Smooth muscle cell (in vitro differentiated cells): ENCODE data around the gene NOP16. TPM values are rescaled to one million over a fixed set of nuclear protein-coding genes. Genes with fewer than 3 reads are reported as not detected.

ENCODE experiments used
- DNase-seq: peaks from one replicate; lab custom pipeline; 2025; ENCODE audit not compliant: unreplicated experiment; lab: John Stamatoyannopoulos, UW
- H2AFZ ChIP-seq: fragments of 200-600 bp; sonication (generic); 2 replicates; pipeline ENCODE4 v1.6.0; 2016; ENCODE audit warnings: antibody characterized with exemption, low read depth, mild to moderate bottlenecking
- H3F3A ChIP-seq: fragments of 200-600 bp; sonication (generic); 2 replicates; pipeline ENCODE4 v1.6.0; 2017; ENCODE audit warnings: antibody characterized with exemption, low read depth
- H3K27ac ChIP-seq: fragments of 200-600 bp; sonication (generic); 2 replicates; pipeline ENCODE4 v1.5.1; 2016; ENCODE audit warnings: low read depth, mild to moderate bottlenecking
- H3K27me3 ChIP-seq: fragments of 200-600 bp; sonication (generic); 2 replicates; pipeline ENCODE4 v1.6.1; 2016; ENCODE audit warnings: low read depth, mild to moderate bottlenecking
- H3K36me3 ChIP-seq: fragments of 200-600 bp; sonication (generic); 2 replicates; pipeline ENCODE4 v1.5.1; 2016; ENCODE audit warnings: low read depth
- H3K4me1 ChIP-seq: fragments of 200-600 bp; sonication (generic); 2 replicates; pipeline ENCODE4 v1.5.1; 2016; ENCODE audit warnings: low read depth
- H3K4me2 ChIP-seq: fragments of 200-600 bp; sonication (generic); 2 replicates; pipeline ENCODE4 v1.6.0; 2016; ENCODE audit warnings: mild to moderate bottlenecking
- H3K4me3 ChIP-seq: fragments of 200-600 bp; sonication (generic); 2 replicates; pipeline ENCODE4 v1.5.1; 2016; ENCODE audit warnings: mild to moderate bottlenecking
- H3K79me2 ChIP-seq: fragments of 200-600 bp; sonication (generic); 2 replicates; pipeline ENCODE4 v1.6.0; 2016; ENCODE audit warnings: low read depth, mild to moderate bottlenecking
- H3K9ac ChIP-seq: fragments of 200-600 bp; sonication (generic); 2 replicates; pipeline ENCODE4 v1.6.0; 2016; ENCODE audit warnings: low read depth
- H3K9me3 ChIP-seq: fragments of 200-600 bp; sonication (generic); replicated peaks from 2 replicates; pipeline ENCODE4 v1.5.1; 2016; ENCODE audit warnings: low read depth
- H4K20me1 ChIP-seq: fragments of 200-600 bp; sonication (generic); 2 replicates; pipeline ENCODE4 v1.6.0; 2016; ENCODE audit warnings: low read depth
- WGBS: methylation state at CpG from one replicate; pipeline ENCODE4 v1.1.7; 2016; ENCODE audit warnings: low lambda C conversion rate; 5-methylcytosine and 5-hydroxymethylcytosine counted together
- polyA plus RNA-seq: library from polyadenylated mRNA; unstranded; fragments of >200 nt; fragmentation: Nextera tagmentation; extraction: Ambion mirVana; gene quantifications from 2 replicates; pipeline ENCODE4 v1.2.1, GENCODE V29; 2016
- total RNA-seq: library from RNA; depleted of rRNA; stranded (reverse); fragments of >200 nt; gene quantifications from 2 replicates; pipeline ENCODE4 v1.2.3, GENCODE V29; 2014
- TF ChIP-seq, protein P1 (sequence below): fragments of 200-600 bp; sonication (generic); IDR thresholded peaks from 2 replicates; pipeline ENCODE4 v1.5.1; 2017; ENCODE audit warnings: borderline replicate concordance, mild to moderate bottlenecking, antibody characterized with exemption; ENCODE audit not compliant: insufficient read depth, poor library complexity, severe bottlenecking

The NOP16 gene
- total and polyA plus RNA-seq, 2 experiments from 2014 or later, result 10.7 to 27.9 TPM

DNA sequence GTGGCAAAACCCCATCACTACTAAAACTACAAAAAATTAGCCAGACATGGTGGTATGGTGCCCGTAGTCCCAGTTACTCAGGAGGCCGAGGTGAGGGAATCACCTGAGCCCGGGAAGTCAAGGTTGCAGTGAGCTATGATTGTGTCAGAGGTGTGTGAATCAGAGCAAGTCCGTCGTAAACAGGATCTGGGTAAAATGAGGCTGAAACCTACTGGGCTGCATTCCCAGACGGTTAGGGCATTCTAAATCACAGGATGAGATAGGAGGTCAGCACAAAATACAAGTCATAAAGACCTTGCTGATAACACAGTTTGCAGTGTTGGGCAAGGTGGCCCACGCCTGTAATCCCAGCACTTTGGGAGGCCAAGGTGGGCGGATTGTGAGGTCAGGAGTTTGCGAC is 29.9 kb upstream of the NOP16 start:
- Histone ChIP-seq H3K4me1 (no peaks in the 10 kb centered on the region), H3K4me2 (no peak overlapping the region), H2AFZ (no peak overlapping the region), H3K9ac (peak overlapping the region; percentile 80), H3K9me3 (no peaks in the 10 kb centered on the region), H3K36me3 (no peaks in the 10 kb centered on the region), H3F3A (peaks cover 9% of the 10 kb centered on the region), H3K27ac (peak overlapping the region; percentile 92), H3K4me3 (no peak overlapping the region), H3K79me2 (peaks cover 16% of the 10 kb centered on the region), H3K27me3 (no peaks in the 10 kb centered on the region), H4K20me1 (peaks cover 24% of the 10 kb centered on the region)
- TF ChIP-seq, protein P1, sequence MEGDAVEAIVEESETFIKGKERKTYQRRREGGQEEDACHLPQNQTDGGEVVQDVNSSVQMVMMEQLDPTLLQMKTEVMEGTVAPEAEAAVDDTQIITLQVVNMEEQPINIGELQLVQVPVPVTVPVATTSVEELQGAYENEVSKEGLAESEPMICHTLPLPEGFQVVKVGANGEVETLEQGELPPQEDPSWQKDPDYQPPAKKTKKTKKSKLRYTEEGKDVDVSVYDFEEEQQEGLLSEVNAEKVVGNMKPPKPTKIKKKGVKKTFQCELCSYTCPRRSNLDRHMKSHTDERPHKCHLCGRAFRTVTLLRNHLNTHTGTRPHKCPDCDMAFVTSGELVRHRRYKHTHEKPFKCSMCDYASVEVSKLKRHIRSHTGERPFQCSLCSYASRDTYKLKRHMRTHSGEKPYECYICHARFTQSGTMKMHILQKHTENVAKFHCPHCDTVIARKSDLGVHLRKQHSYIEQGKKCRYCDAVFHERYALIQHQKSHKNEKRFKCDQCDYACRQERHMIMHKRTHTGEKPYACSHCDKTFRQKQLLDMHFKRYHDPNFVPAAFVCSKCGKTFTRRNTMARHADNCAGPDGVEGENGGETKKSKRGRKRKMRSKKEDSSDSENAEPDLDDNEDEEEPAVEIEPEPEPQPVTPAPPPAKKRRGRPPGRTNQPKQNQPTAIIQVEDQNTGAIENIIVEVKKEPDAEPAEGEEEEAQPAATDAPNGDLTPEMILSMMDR, result no peak
- 60% methylated on average over 9 of the region's 9 CpGs for WGBS
- DNase-seq, result no peak

DNA sequence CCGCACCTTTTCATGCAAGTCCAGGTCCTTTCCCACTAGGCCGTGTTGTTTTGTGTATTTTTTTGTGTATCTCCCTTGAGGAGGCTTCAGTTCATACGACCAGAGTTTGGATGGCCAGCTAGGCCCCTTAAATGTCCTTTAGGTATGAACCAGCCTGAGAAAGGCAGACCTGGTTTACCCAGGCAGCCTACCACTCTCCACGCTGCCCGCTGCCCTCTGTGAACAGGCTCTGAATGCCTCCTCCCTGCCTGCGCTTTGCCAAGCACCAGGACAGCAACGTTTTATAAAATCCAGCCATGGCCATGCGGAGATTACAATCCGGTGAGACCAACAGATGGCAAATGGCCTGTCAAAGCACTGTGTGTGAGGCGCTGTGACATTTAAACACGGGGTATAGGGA is 28.6 kb upstream of the NOP16 start:
- peak overlapping the region; percentile 71 for H3K9ac ChIP-seq
- H3K27ac ChIP-seq, result peak overlapping the region; percentile 92
- H3K36me3 ChIP-seq, result no peaks in the 10 kb centered on the region
- 87% methylated on average over 11 of the region's 11 CpGs for WGBS
- DNase-seq, result no peak
- peaks cover 36% of the 10 kb centered on the region for H4K20me1 ChIP-seq
- peaks cover 9% of the 10 kb centered on the region for H3F3A ChIP-seq
- H2AFZ ChIP-seq, result peak overlapping the region; percentile 90
- TF ChIP-seq, protein P1, result no peak
- H3K4me1 ChIP-seq, result no peaks in the 10 kb centered on the region
- H3K9me3 ChIP-seq, result no peaks in the 10 kb centered on the region
- H3K27me3 ChIP-seq, result no peaks in the 10 kb centered on the region
- peak overlapping the region; percentile 89 for H3K4me2 ChIP-seq
- peak overlapping the region; percentile 99 for H3K4me3 ChIP-seq
- peaks cover 16% of the 10 kb centered on the region for H3K79me2 ChIP-seq

DNA sequence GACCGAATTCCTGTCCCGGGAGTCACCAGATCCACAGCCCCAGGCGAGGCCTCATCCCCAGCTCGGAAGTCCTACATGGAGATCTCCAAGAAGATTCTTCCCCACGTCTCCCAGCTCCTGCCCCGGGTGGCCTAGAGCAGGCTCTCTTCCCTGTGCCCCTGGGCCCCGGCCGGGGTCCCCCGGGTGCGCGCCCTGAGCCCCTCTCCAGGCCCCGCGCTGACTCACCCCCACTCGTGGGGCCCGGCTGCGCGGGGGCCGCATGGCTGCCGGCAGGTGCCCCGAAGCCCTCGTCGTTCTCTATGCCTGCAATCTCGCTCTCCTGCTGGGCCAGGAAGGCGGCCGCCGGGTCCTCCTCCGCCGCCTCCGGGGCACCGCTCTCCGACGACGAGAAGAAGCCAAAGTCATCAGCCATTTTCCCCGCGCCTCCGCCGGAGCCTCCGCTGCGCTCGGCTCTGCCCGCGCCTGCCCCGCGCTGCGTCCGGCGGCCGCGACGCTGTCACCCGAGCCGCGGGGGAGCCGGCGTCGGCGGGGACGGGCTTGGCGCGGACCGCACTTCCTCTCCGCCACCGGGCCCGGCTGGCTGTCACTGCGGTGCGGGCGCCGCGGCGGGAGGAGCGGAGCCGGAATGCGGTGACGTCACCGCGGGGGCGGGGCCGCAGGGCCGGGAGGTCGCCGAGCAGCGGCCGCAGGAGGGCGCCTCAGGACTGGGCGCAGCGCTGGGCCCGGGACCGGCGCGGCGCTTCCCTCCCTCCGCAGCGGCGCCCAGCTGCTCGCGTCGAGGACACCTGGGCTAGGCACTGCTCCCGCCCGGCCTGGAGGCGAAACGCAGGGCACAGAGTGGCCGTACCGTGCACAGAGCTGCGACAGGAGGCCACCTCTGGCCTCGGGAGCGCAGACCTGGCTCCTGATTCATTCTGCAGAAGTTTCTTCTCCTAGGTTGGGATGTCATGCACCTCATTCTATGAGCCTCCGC is 27.8 kb upstream of the NOP16 start, which contains the start of gene CLTB:
CLTB (minus strand) TSS at position 588 of the 973 bp plus-strand sequence; CDS start at position 412, 176 bp downstream.
- Histone ChIP-seq H3K9ac (peak within 1 kb of the TSS; percentile 99), H2AFZ (peak within 1 kb of the TSS; percentile 90), H4K20me1 (peaks cover 42% of the 10 kb centered on the region), H3K27ac (peak within 1 kb of the TSS; percentile 96), H3K4me1 (no peaks in the 10 kb centered on the region), H3K79me2 (peaks cover 16% of the 10 kb centered on the region), H3K27me3 (no peaks in the 10 kb centered on the region), H3K9me3 (no peaks in the 10 kb centered on the region), H3F3A (peaks cover 9% of the 10 kb centered on the region), H3K4me3 (peak within 1 kb of the TSS; percentile 99), H3K36me3 (no peaks in the 10 kb centered on the region), H3K4me2 (peak within 1 kb of the TSS; percentile 96)
- WGBS, result 2% methylated on average over 98 of the region's 107 CpGs
- DNase-seq, result peak; percentile 57
- TF ChIP-seq, protein P1, result peak; percentile 62
